D721Med (cell line): ENCODE results near the gene SYNPR.

Source experiments
- DNase-seq: peaks from one replicate; pipeline ENCODE4 v3.0.0; 2011; ENCODE audit warnings: low spot score; ENCODE audit not compliant: insufficient read length
- FAIRE-seq: peaks from 2 replicates; lab custom pipeline; 2011; peaks lifted over from hg19 to GRCh38; lab: Jason Lieb, UNC
- TF ChIP-seq, protein P1 (sequence below): IDR thresholded peaks from 2 replicates; pipeline ENCODE4 v1.5.1; 2012; ENCODE audit warnings: mild to moderate bottlenecking, control low read depth; ENCODE audit not compliant: insufficient read depth; ENCODE audit errors: missing control alignments

SYNPR gene

DNA sequence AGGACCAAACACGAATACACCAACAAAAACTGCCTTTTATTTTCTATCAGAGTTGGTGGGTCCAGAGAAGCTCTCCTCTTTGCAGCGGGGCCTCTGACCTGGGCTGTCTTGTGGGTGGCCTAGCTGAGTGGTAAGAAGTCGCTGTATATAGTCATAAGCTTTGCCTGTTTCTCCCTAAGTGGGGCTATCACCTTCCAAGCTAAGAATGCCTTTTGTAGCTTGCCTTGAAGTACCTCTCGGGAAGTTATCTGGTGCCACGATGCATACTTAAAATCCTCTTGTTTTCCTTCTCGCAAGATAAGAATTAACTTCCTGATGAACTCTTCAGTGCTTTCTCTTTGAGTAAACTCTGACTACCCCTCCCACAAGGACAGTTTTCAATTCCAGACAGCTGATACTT, 178.8 kb downstream of the SYNPR start:
- FAIRE-seq: no peak

GRCh38 chr3:63458405-63458804, 180.3 kb downstream of the SYNPR start:
- no peak for DNase-seq
- TF ChIP-seq, protein P1, sequence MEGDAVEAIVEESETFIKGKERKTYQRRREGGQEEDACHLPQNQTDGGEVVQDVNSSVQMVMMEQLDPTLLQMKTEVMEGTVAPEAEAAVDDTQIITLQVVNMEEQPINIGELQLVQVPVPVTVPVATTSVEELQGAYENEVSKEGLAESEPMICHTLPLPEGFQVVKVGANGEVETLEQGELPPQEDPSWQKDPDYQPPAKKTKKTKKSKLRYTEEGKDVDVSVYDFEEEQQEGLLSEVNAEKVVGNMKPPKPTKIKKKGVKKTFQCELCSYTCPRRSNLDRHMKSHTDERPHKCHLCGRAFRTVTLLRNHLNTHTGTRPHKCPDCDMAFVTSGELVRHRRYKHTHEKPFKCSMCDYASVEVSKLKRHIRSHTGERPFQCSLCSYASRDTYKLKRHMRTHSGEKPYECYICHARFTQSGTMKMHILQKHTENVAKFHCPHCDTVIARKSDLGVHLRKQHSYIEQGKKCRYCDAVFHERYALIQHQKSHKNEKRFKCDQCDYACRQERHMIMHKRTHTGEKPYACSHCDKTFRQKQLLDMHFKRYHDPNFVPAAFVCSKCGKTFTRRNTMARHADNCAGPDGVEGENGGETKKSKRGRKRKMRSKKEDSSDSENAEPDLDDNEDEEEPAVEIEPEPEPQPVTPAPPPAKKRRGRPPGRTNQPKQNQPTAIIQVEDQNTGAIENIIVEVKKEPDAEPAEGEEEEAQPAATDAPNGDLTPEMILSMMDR: no peak
- no peak for FAIRE-seq

More for the DNA sequence above, 178.8 kb downstream of the SYNPR start:
- TF ChIP-seq, protein P1: no peak
- DNase-seq: no peak

DNA sequence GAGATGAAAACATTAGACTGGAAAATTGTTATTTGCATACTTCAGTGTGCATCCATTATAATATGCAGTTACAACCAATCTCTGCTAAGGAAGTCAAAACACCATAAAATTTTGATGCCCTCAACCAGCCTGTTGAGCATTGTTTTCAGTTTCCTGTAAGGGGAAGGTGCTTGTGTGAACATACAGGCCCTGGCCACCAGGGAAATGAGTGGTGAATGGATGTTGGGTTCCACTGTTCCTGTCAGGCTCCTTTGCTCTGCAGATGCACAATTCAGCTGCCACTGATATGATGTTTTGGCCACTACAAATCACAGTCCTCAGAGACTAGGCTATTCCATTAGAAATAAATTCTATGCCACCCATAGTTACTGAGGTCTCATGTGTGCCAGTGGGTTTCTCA, 184.6 kb downstream of the SYNPR start:
- DNase-seq: no peak
- TF ChIP-seq, protein P1: no peak
- no peak for FAIRE-seq

GRCh38 chr3:63467392-63467791, 189.3 kb downstream of the SYNPR start:
- FAIRE-seq: peak; percentile 21
- DNase-seq: no peak
- TF ChIP-seq, protein P1: no peak

GRCh38 chr3:63470745-63471144, 192.6 kb downstream of the SYNPR start:
- TF ChIP-seq, protein P1: no peak
- no peak for DNase-seq
- no peak for FAIRE-seq

- TF ChIP-seq, protein P1: no peak
- FAIRE-seq (no peak), DNase-seq (no peak)
These were observed 193.7 kb downstream of the SYNPR start for GRCh38 chr3:63471781-63472180.

GRCh38 chr3:63473641-63474166, 195.6 kb downstream of the SYNPR start:
- TF ChIP-seq, protein P1: no peak
- DNase-seq: no peak
- no peak for FAIRE-seq
